Astrocyte (in vitro differentiated cells and primary cell): Measurements from ENCODE around the gene CARTPT. TPM values are rescaled to one million over a fixed set of nuclear protein-coding genes. Genes with fewer than 3 reads are reported as not detected.

Experiments used
- DNase-seq: peaks from one replicate; pipeline ENCODE4 v3.0.0-alpha.2; 2010; ENCODE audit warnings: low read depth
- FAIRE-seq: peaks from 2 replicates; lab custom pipeline; 2011; peaks lifted over from hg19 to GRCh38; lab: Jason Lieb, UNC
- H2AFZ ChIP-seq: 2 replicates; pipeline ENCODE4 v1.6.0; 2012; ENCODE audit warnings: low read depth, low read length, inconsistent platforms
- H3K27ac ChIP-seq: 2 replicates; pipeline ENCODE4 v1.5.1; 2011; ENCODE audit warnings: low read depth, low read length, inconsistent platforms
- H3K27me3 ChIP-seq: 2 replicates; pipeline ENCODE4 v1.6.0; 2011; ENCODE audit warnings: low read length, inconsistent platforms; ENCODE audit not compliant: insufficient read depth
- H3K36me3 ChIP-seq: 2 replicates; pipeline ENCODE4 v1.5.1; 2011; ENCODE audit warnings: low read length, inconsistent platforms; ENCODE audit not compliant: insufficient read depth
- H3K4me1 ChIP-seq: 2 replicates; pipeline ENCODE4 v1.5.1; 2011; ENCODE audit warnings: low read length, inconsistent platforms; ENCODE audit not compliant: insufficient read depth
- H3K4me2 ChIP-seq: 2 replicates; pipeline ENCODE4 v1.6.0; 2012; ENCODE audit warnings: low read length, inconsistent platforms
- H3K4me3 ChIP-seq: 2 replicates; pipeline ENCODE4 v1.5.1; 2011; ENCODE audit warnings: low read depth, mild to moderate bottlenecking, low read length, inconsistent platforms; ENCODE audit not compliant: insufficient read depth
- H3K79me2 ChIP-seq: 2 replicates; pipeline ENCODE4 v1.6.0; 2012; ENCODE audit warnings: mild to moderate bottlenecking, low read length, inconsistent platforms; ENCODE audit not compliant: insufficient read depth
- H3K9ac ChIP-seq: 2 replicates; pipeline ENCODE4 v1.6.0; 2012; ENCODE audit warnings: mild to moderate bottlenecking, low read length, inconsistent platforms
- H3K9me3 ChIP-seq: 2 replicates; pipeline ENCODE4 v1.5.1; 2012; ENCODE audit warnings: low read depth, mild to moderate bottlenecking, low read length, inconsistent platforms; ENCODE audit not compliant: insufficient read depth
- H4K20me1 ChIP-seq: 2 replicates; pipeline ENCODE4 v1.6.0; 2012; ENCODE audit warnings: low read length, inconsistent platforms; ENCODE audit not compliant: insufficient read depth
- H3K27ac Mint-ChIP-seq: one replicate; pipeline ENCODE4 v1.8.0; 2021; ENCODE audit warnings: mild to moderate bottlenecking, mixed read lengths; ENCODE audit not compliant: unreplicated experiment
- H3K27me3 Mint-ChIP-seq: one replicate; pipeline ENCODE4 v1.8.0; 2021; ENCODE audit warnings: low read depth, mixed read lengths; ENCODE audit not compliant: unreplicated experiment
- H3K36me3 Mint-ChIP-seq: one replicate; pipeline ENCODE4 v1.8.0; 2021; ENCODE audit warnings: low read depth, mixed read lengths; ENCODE audit not compliant: unreplicated experiment
- H3K4me1 Mint-ChIP-seq: one replicate; pipeline ENCODE4 v1.8.0; 2021; ENCODE audit warnings: low read depth, mixed read lengths; ENCODE audit not compliant: unreplicated experiment
- H3K4me3 Mint-ChIP-seq: one replicate; pipeline ENCODE4 v1.8.0; 2021; ENCODE audit warnings: mild to moderate bottlenecking, moderate library complexity, mixed read lengths; ENCODE audit not compliant: unreplicated experiment
- H3K9me3 Mint-ChIP-seq: one replicate; pipeline ENCODE4 v1.8.0; 2021; ENCODE audit warnings: mild to moderate bottlenecking, mixed read lengths; ENCODE audit not compliant: unreplicated experiment
- EZH2 ChIP-seq: IDR thresholded peaks from 2 replicates; pipeline ENCODE4 v1.6.1; 2012; ENCODE audit warnings: mild to moderate bottlenecking, low read length, inconsistent platforms; ENCODE audit not compliant: insufficient read depth
- total RNA-seq: library from RNA; stranded (reverse); gene quantifications from 2 replicates; pipeline ENCODE4 v1.2.1, GENCODE V29; 2021
- TF ChIP-seq, protein P1 (sequence below): IDR thresholded peaks from 2 replicates; pipeline ENCODE4 v1.5.1; 2011; ENCODE audit warnings: low read depth, mild to moderate bottlenecking, inconsistent platforms, low read length, moderate library complexity; ENCODE audit not compliant: insufficient read depth

The CARTPT gene
- total RNA-seq, 1 donor from 2014 or later: not detected

DNA sequence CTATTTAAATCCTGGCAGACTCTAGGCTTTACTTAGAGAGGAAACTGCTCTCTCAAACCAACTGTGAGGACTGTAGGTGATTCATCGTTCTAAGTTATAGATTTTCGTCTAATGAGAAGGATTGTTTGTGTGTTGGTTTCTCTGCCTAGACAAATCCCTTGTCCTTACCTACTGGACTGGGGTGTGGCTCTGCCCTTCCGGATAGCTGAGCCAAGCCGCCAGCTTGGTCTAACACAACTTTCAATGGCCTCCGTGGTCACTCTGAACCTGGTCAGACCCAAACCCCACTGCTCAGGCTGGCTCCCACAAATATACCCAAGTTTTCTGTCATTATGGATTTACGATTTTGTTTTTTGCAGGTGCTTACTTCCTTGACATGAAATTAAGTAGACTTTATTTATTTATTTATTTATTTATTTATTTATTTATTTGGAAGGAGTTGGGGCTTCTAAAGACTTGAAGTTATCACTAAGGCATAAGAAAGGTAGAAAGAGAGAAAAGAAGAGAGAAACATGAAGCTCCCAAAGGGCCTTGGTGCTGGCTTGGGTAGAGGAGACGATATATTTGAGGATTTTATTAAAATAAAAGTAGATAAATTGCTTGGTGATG lies 19.0 kb downstream of the CARTPT start:
- Histone ChIP-seq H4K20me1 (no peaks in the 10 kb centered on the region), H3K4me1 (no peaks in the 10 kb centered on the region), H3K4me2 (no peak overlapping the region), H3K4me3 (no peak overlapping the region), H2AFZ (no peak overlapping the region), H3K36me3 (no peaks in the 10 kb centered on the region), H3K27ac (no peak overlapping the region), H3K9ac (no peak overlapping the region), H3K79me2 (no peaks in the 10 kb centered on the region), H3K27me3 (peaks cover 8% of the 10 kb centered on the region), H3K9me3 (no peaks in the 10 kb centered on the region)
- Mint-ChIP-seq H3K9me3 (no peaks in the 10 kb centered on the region), H3K4me3 (no peak overlapping the region), H3K27ac (no peak overlapping the region), H3K36me3 (no peaks in the 10 kb centered on the region), H3K4me1 (no peaks in the 10 kb centered on the region), H3K27me3 (peaks cover 2% of the 10 kb centered on the region)
- no peak for TF ChIP-seq EZH2
- TF ChIP-seq, protein P1, sequence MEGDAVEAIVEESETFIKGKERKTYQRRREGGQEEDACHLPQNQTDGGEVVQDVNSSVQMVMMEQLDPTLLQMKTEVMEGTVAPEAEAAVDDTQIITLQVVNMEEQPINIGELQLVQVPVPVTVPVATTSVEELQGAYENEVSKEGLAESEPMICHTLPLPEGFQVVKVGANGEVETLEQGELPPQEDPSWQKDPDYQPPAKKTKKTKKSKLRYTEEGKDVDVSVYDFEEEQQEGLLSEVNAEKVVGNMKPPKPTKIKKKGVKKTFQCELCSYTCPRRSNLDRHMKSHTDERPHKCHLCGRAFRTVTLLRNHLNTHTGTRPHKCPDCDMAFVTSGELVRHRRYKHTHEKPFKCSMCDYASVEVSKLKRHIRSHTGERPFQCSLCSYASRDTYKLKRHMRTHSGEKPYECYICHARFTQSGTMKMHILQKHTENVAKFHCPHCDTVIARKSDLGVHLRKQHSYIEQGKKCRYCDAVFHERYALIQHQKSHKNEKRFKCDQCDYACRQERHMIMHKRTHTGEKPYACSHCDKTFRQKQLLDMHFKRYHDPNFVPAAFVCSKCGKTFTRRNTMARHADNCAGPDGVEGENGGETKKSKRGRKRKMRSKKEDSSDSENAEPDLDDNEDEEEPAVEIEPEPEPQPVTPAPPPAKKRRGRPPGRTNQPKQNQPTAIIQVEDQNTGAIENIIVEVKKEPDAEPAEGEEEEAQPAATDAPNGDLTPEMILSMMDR: no peak
- DNase-seq (no peak), FAIRE-seq (no peak)

DNA sequence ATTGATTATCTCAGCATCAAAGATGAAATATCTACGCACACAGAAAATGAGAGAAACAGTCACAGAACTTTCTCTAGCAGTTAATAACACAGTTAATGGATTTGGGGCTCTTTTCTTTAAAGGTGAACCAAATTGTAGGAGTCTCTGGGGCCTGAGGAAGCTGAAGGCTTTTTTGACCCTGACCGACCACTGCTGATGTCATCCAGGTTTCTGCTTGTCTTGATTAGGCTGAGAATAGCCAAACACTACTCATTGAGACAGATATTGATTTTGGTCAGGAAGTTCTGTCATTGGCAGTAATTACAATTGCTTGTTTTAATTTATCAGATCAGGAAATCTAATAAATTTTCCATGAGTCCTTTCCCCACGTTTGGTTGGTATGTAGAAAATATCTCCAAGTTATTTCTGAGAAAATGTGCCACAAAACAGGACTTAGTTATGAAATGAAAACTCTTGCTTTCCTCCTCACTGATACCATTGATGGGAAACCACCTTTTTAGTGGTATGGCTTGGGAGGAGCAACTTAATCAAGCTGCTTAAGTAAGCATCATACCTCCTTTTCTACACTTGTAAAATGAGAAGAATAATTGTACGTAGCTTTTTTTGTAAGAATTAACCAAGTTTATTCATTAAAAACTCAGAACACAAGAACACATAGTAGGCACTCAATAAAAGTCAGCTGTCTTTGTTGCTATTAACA lies 19.7 kb downstream of the CARTPT start:
- Mint-ChIP-seq H3K27ac (no peak overlapping the region), H3K9me3 (no peaks in the 10 kb centered on the region), H3K27me3 (peaks cover 1% of the 10 kb centered on the region), H3K4me3 (no peak overlapping the region), H3K4me1 (no peaks in the 10 kb centered on the region), H3K36me3 (no peaks in the 10 kb centered on the region)
- no peak for DNase-seq
- no peaks in the 10 kb centered on the region for H3K9me3 ChIP-seq
- FAIRE-seq: no peak
- no peak overlapping the region for H3K9ac ChIP-seq
- TF ChIP-seq, protein P1: no peak
- TF ChIP-seq EZH2: no peak
- H3K27ac ChIP-seq: no peak overlapping the region
- H2AFZ ChIP-seq: no peak overlapping the region
- H3K36me3 ChIP-seq: no peaks in the 10 kb centered on the region
- peaks cover 11% of the 10 kb centered on the region for H3K27me3 ChIP-seq
- H3K4me2 ChIP-seq: no peak overlapping the region
- no peaks in the 10 kb centered on the region for H4K20me1 ChIP-seq
- H3K4me1 ChIP-seq: no peaks in the 10 kb centered on the region
- no peak overlapping the region for H3K4me3 ChIP-seq
- H3K79me2 ChIP-seq: no peaks in the 10 kb centered on the region
